ENCODE data around the gene REV3L.

REV3L gene

DNA sequence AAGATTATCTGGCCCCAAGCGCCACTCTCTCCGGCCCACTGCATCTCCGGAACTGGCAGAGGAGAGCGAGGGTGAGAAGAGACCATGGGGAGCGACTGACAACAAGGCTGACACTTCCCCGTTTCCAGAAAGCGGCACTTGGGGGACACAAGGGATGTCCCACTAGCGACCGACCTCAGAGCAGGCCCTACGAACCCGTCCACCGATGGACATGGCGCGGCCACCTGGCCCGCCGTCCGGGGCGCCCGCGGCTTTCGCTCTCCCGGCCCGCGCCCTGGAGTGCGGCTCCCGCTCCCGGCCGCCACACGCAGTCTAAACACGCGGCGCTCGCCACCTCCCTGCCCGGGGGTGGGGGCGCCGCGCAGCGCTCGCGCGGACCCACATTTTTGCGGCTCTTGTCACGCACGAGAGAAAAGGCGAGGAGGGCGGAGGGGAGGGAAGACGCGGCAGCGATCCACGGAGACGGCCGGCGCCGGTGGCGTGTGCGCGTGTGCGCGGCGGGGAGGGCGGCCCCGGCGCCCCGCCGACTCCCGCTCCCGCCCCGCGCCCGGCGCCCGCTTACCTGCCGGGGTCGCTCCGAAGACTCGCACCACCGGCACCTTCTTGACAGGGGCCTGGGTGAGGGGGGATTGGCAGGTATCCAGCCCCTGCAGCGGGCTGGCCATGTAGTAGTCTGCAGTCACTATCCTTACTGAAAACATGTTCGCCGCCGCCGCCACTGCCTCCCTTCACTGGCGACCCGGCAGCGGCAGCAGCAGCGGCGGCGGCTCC lies 645 bp downstream of the REV3L start:
- Histone ChIP-seq H3K36me3 (ENCODE audit: control insufficient read depth, low read length) (peaks cover 28% of the 10 kb centered on the region), H4K20me1 (ENCODE audit: control insufficient read depth, insufficient read depth, low read depth, low read length) (peaks cover 6% of the 10 kb centered on the region; the same call in 1 of the 2 replicates), H3K27me3 (ENCODE audit: control insufficient read depth, low read length) (no peaks in the 10 kb centered on the region), H3K4me1 (ENCODE audit: control insufficient read depth, low read length) (peaks cover 61% of the 10 kb centered on the region), H3K4me2 (ENCODE audit: low read length) (peak overlapping the region; percentile 81), H3K9me3 (ENCODE audit: control insufficient read depth, insufficient read depth, low read length) (no peaks in the 10 kb centered on the region), H3K4me3 (ENCODE audit: low read length) (peak overlapping the region; percentile 99), H3K9me2 (replicated peaks; ENCODE audit: control insufficient read depth, low read length) (no peaks in the 10 kb centered on the region), H3K27ac (ENCODE audit: low read depth, low read length) (peak overlapping the region; percentile 85), H3K79me2 (ENCODE audit: control insufficient read depth, low read length) (peaks cover 94% of the 10 kb centered on the region), H3F3A (ENCODE audit: control insufficient read depth, insufficient read depth) (peaks cover 16% of the 10 kb centered on the region)
- TF ChIP-seq, protein P1, sequence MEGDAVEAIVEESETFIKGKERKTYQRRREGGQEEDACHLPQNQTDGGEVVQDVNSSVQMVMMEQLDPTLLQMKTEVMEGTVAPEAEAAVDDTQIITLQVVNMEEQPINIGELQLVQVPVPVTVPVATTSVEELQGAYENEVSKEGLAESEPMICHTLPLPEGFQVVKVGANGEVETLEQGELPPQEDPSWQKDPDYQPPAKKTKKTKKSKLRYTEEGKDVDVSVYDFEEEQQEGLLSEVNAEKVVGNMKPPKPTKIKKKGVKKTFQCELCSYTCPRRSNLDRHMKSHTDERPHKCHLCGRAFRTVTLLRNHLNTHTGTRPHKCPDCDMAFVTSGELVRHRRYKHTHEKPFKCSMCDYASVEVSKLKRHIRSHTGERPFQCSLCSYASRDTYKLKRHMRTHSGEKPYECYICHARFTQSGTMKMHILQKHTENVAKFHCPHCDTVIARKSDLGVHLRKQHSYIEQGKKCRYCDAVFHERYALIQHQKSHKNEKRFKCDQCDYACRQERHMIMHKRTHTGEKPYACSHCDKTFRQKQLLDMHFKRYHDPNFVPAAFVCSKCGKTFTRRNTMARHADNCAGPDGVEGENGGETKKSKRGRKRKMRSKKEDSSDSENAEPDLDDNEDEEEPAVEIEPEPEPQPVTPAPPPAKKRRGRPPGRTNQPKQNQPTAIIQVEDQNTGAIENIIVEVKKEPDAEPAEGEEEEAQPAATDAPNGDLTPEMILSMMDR (IDR thresholded peaks at IDR 0.05; ENCODE audit: low read depth, low read length, poor library complexity, severe bottlenecking), result no peak
- no peak for TF ChIP-seq EZH2phosphoT487 (IDR thresholded peaks at IDR 0.05; ENCODE audit: borderline replicate concordance, low read length)

DNA sequence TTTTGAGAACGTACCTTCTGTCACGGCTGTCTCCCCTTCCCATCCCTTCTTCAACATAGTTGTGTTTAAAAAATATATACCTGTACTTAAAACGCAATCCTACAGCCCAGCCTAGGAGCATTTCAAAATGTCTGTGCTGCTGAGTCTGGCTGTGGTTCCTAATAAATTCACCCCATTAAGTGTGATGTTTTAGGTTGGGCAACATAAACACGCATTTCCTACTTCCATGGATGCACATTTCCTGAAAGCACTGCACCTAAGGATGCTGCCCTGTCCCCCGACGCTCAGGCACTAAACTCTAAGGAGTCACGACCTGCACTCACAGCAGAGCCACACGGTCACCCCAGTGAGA lies 1.2 kb downstream of the REV3L start:
- no peaks in the 10 kb centered on the region for H3K9me3 ChIP-seq (ENCODE audit: control insufficient read depth, insufficient read depth, low read length)
- H3K4me1 ChIP-seq (ENCODE audit: control insufficient read depth, low read length), result peaks cover 61% of the 10 kb centered on the region
- H3F3A ChIP-seq (ENCODE audit: control insufficient read depth, insufficient read depth), result peaks cover 16% of the 10 kb centered on the region
- H4K20me1 ChIP-seq (ENCODE audit: control insufficient read depth, insufficient read depth, low read depth, low read length), result peaks cover 12% of the 10 kb centered on the region; the same call in 1 of the 2 replicates
- H3K4me3 ChIP-seq (ENCODE audit: low read length), result peak overlapping the region; percentile 99
- TF ChIP-seq, protein P1 (IDR thresholded peaks at IDR 0.05; ENCODE audit: low read depth, low read length, poor library complexity, severe bottlenecking), result no peak
- TF ChIP-seq EZH2phosphoT487 (IDR thresholded peaks at IDR 0.05; ENCODE audit: borderline replicate concordance, low read length), result no peak
- H3K9me2 ChIP-seq (replicated peaks; ENCODE audit: control insufficient read depth, low read length), result no peaks in the 10 kb centered on the region
- peak overlapping the region; percentile 85 for H3K27ac ChIP-seq (ENCODE audit: low read depth, low read length)
- H3K4me2 ChIP-seq (ENCODE audit: low read length), result peak overlapping the region; percentile 81
- no peaks in the 10 kb centered on the region for H3K27me3 ChIP-seq (ENCODE audit: control insufficient read depth, low read length)
- peaks cover 31% of the 10 kb centered on the region for H3K36me3 ChIP-seq (ENCODE audit: control insufficient read depth, low read length)
- peaks cover 94% of the 10 kb centered on the region for H3K79me2 ChIP-seq (ENCODE audit: control insufficient read depth, low read length)

DNA sequence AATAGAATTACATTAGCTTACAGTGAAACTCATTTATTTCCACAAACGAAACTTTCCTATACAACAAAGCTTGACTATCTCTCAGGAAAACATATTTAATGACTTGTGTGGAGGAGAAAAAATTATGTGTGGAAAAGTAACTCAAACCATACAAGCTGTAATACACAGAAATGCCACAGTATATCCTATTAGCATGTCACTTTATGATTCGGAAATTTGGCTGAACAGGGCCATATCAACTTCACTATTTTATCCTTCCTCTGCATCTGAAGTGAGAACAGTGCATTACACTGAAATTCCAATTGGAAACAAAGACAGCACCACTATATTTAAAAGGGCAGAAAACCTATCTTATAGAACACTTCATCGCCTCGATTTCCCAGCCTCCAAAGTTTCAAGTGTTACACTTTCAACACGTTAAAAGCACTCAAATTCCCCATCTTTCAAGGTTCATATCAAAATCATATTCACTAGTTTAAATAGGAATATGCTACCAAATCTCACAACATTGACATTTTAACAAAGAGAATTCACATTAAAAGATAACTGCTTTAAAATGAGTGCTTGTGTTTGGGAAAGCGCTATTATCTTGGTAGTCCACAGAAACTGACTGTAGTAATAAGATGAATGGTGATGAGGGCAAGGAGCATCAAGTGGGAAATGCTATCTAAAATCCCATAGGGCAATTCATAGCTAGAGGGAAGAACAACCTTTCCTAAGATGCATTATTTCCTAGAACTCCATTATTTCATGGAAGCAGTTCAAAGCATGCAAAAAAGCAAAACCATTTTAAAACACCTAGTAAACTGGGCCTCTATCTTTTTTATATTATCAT lies 1.8 kb downstream of the REV3L start:
- peaks cover 12% of the 10 kb centered on the region; the same call in 1 of the 2 replicates for H4K20me1 ChIP-seq (ENCODE audit: control insufficient read depth, insufficient read depth, low read depth, low read length)
- H3K4me2 ChIP-seq (ENCODE audit: low read length), result peak overlapping the region; percentile 81
- H3K4me3 ChIP-seq (ENCODE audit: low read length), result peak overlapping the region; percentile 99
- peaks cover 16% of the 10 kb centered on the region for H3F3A ChIP-seq (ENCODE audit: control insufficient read depth, insufficient read depth)
- peak overlapping the region; percentile 85 for H3K27ac ChIP-seq (ENCODE audit: low read depth, low read length)
- H3K4me1 ChIP-seq (ENCODE audit: control insufficient read depth, low read length), result peaks cover 56% of the 10 kb centered on the region
- no peaks in the 10 kb centered on the region for H3K9me2 ChIP-seq (replicated peaks; ENCODE audit: control insufficient read depth, low read length)
- peaks cover 27% of the 10 kb centered on the region for H3K36me3 ChIP-seq (ENCODE audit: control insufficient read depth, low read length)
- H3K9me3 ChIP-seq (ENCODE audit: control insufficient read depth, insufficient read depth, low read length), result no peaks in the 10 kb centered on the region
- TF ChIP-seq, protein P1 (IDR thresholded peaks at IDR 0.05; ENCODE audit: low read depth, low read length, poor library complexity, severe bottlenecking), result no peak
- no peak for TF ChIP-seq EZH2phosphoT487 (IDR thresholded peaks at IDR 0.05; ENCODE audit: borderline replicate concordance, low read length)
- H3K27me3 ChIP-seq (ENCODE audit: control insufficient read depth, low read length), result no peaks in the 10 kb centered on the region
- peaks cover 94% of the 10 kb centered on the region for H3K79me2 ChIP-seq (ENCODE audit: control insufficient read depth, low read length)
